ENCODE data around the gene SAPCD1.

Gene SAPCD1

DNA sequence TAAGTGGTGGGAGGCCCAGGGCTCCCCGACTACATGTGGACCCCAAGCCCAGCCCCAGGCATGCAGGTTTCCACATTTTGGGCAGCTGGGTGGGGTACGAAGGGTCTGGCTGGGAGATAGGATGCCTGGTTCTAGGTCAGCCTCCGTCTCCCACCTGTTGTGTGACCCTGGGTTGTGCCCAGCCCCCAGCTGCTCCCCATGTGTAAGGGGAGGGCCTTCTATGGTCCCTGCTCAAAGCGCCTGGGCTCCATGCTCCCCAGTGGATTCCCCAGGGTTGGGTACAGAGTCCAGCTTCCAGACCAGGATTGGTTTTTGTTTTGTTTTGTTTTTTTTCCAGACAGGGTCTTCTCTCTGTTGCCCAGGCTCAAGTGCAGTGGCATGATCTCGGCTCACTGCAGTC, 15.7 kb downstream of the SAPCD1 start:
- H3K27me3 ChIP-seq (replicated peaks): no peaks in the 10 kb centered on the region
- no peak overlapping the region for H3K27ac ChIP-seq
- TF ChIP-seq, protein P1, sequence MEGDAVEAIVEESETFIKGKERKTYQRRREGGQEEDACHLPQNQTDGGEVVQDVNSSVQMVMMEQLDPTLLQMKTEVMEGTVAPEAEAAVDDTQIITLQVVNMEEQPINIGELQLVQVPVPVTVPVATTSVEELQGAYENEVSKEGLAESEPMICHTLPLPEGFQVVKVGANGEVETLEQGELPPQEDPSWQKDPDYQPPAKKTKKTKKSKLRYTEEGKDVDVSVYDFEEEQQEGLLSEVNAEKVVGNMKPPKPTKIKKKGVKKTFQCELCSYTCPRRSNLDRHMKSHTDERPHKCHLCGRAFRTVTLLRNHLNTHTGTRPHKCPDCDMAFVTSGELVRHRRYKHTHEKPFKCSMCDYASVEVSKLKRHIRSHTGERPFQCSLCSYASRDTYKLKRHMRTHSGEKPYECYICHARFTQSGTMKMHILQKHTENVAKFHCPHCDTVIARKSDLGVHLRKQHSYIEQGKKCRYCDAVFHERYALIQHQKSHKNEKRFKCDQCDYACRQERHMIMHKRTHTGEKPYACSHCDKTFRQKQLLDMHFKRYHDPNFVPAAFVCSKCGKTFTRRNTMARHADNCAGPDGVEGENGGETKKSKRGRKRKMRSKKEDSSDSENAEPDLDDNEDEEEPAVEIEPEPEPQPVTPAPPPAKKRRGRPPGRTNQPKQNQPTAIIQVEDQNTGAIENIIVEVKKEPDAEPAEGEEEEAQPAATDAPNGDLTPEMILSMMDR (IDR thresholded peaks at IDR 0.05; ENCODE audit: low read depth, low read length, missing control alignments): no peak
- DNase-seq: no peak
- in situ Hi-C loops (cut with HindIII; ENCODE audit: low pct_ligation_motif_present, low sequenced_read_pairs): no loop called here
- H3K36me3 ChIP-seq (replicated peaks): peaks cover 58% of the 10 kb centered on the region
- H3K4me3 ChIP-seq (ENCODE audit: low read depth, low read length): no peak overlapping the region

DNA sequence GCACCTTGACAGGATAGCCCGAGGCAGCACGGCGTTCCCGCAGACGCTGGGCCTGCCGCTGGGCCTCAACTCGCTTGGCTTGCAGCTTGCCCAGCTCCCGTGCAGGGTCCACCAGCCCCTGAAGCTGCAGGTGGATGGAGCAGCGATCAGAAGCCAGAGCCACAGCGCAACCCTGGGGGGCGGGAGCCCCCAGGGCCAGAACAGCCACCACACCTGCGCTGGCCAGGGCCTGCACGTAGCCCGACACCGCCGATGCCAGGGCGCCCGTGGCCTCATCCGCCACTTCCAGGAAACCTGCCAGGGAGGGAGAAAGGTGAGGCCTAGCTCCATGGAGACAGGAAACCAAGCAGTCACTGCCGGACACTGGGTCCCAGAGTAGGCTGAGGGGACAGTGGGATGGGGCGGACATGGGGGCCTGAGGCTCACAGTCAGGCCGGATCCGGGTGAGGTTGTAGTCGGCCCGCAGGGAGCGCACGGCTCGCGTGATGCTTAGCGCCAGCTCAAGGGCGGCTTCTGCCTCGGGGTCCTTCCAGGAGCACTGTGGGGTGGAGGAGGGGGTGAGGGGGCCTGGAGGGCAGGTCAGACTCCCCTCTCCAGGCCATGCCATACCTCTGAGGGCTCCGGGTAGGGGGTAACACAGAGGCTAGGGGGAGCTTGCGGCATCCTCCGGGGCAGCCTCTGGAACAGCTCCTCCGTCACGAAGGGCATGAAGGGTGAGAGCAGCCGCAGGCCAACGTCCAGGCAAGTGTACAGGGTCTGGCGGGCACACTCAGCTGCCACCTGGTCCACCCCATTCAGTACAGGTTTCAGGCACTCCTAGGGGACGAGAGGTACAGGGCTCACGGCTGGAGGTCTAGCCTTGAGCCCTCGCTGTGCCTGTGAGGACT, 16.8 kb downstream of the SAPCD1 start:
- Histone ChIP-seq H3K27ac (no peak overlapping the region), H3K27me3 (replicated peaks) (no peaks in the 10 kb centered on the region), H3K36me3 (replicated peaks) (peaks cover 69% of the 10 kb centered on the region), H3K4me3 (ENCODE audit: low read depth, low read length) (no peak overlapping the region)
- in situ Hi-C loops (cut with HindIII; ENCODE audit: low pct_ligation_motif_present, low sequenced_read_pairs): no loop called here
- TF ChIP-seq, protein P1 (IDR thresholded peaks at IDR 0.05; ENCODE audit: low read depth, low read length, missing control alignments): no peak
- DNase-seq: no peak

- in situ Hi-C loops (cut with HindIII; ENCODE audit: low pct_ligation_motif_present, low sequenced_read_pairs): no loop called here
- Histone ChIP-seq H3K27ac (no peak overlapping the region), H3K36me3 (replicated peaks) (peaks cover 76% of the 10 kb centered on the region), H3K4me3 (ENCODE audit: low read depth, low read length) (no peak overlapping the region), H3K27me3 (replicated peaks) (no peaks in the 10 kb centered on the region)
- DNase-seq: no peak
- TF ChIP-seq, protein P1 (IDR thresholded peaks at IDR 0.05; ENCODE audit: low read depth, low read length, missing control alignments): no peak
Measured at GRCh38 chr6:31779908-31780307, 17.5 kb downstream of the SAPCD1 start.

GRCh38 chr6:31780507-31781243, 18.2 kb downstream of the SAPCD1 start:
- H3K27ac ChIP-seq: no peak overlapping the region
- H3K4me3 ChIP-seq (ENCODE audit: low read depth, low read length): no peak overlapping the region
- no peak for DNase-seq
- in situ Hi-C loops (cut with HindIII; ENCODE audit: low pct_ligation_motif_present, low sequenced_read_pairs): no loop called here
- H3K36me3 ChIP-seq (replicated peaks): peaks cover 83% of the 10 kb centered on the region
- TF ChIP-seq, protein P1 (IDR thresholded peaks at IDR 0.05; ENCODE audit: low read depth, low read length, missing control alignments): no peak
- H3K27me3 ChIP-seq (replicated peaks): no peaks in the 10 kb centered on the region

GRCh38 chr6:31781244-31782125, 19.0 kb downstream of the SAPCD1 start:
- Histone ChIP-seq H3K4me3 (ENCODE audit: low read depth, low read length) (no peak overlapping the region), H3K27ac (no peak overlapping the region), H3K36me3 (replicated peaks) (peaks cover 89% of the 10 kb centered on the region), H3K27me3 (replicated peaks) (no peaks in the 10 kb centered on the region)
- in situ Hi-C loops (cut with HindIII; ENCODE audit: low pct_ligation_motif_present, low sequenced_read_pairs): no loop called here
- DNase-seq: no peak
- TF ChIP-seq, protein P1 (IDR thresholded peaks at IDR 0.05; ENCODE audit: low read depth, low read length, missing control alignments): no peak
